MM.1S (cell line): ENCODE data around the gene C1orf185.

Experiments used
- DNase-seq: peaks from one replicate; pipeline ENCODE4 v3.0.0-alpha.2; 2015
- H2AFZ ChIP-seq: fragments of 300-600 bp; sonication (generic); 2 replicates; pipeline ENCODE4 v1.6.0; 2016; ENCODE audit warnings: antibody characterized with exemption, low read length
- H3F3A ChIP-seq: fragments of 300-600 bp; sonication (generic); 2 replicates; pipeline ENCODE4 v1.6.1; 2016; ENCODE audit warnings: mild to moderate bottlenecking, antibody characterized with exemption, low read length, moderate library complexity, mixed read lengths; ENCODE audit not compliant: insufficient read depth
- H3K27ac ChIP-seq: fragments of 300-600 bp; sonication (generic); 2 replicates; pipeline ENCODE4 v1.5.1; 2016; ENCODE audit warnings: mild to moderate bottlenecking, low read length
- H3K27me3 ChIP-seq: fragments of 300-600 bp; sonication (generic); replicated peaks from 2 replicates; pipeline ENCODE4 v1.6.0; 2016; ENCODE audit warnings: low read length; ENCODE audit not compliant: insufficient read depth
- H3K36me3 ChIP-seq: fragments of 300-600 bp; sonication (generic); replicated peaks from 2 replicates; pipeline ENCODE4 v1.6.1; 2016; ENCODE audit warnings: mild to moderate bottlenecking, low read length, mixed read lengths; ENCODE audit not compliant: insufficient read depth
- H3K4me1 ChIP-seq: fragments of 300-600 bp; sonication (generic); 2 replicates; pipeline ENCODE4 v1.6.1; 2016; ENCODE audit warnings: low read length, mixed read lengths
- H3K4me2 ChIP-seq: fragments of 300-600 bp; sonication (generic); 2 replicates; pipeline ENCODE4 v1.6.0; 2016; ENCODE audit warnings: low read depth, low read length
- H3K4me3 ChIP-seq: fragments of 300-600 bp; sonication (generic); 2 replicates; pipeline ENCODE4 v1.5.1; 2016; ENCODE audit warnings: low read length, mixed read lengths
- H3K79me2 ChIP-seq: fragments of 300-600 bp; sonication (generic); 2 replicates; pipeline ENCODE4 v1.6.1; 2016; ENCODE audit warnings: mixed run types, low read length, mixed read lengths
- H3K9ac ChIP-seq: fragments of 300-600 bp; sonication (generic); 2 replicates; pipeline ENCODE4 v1.6.1; 2016; ENCODE audit warnings: low read length, mixed read lengths
- H3K9me2 ChIP-seq: fragments of 300-600 bp; sonication (generic); replicated peaks from 2 replicates; pipeline ENCODE4 v1.6.1; 2016; ENCODE audit warnings: mild to moderate bottlenecking, low read length, mixed read lengths; ENCODE audit not compliant: insufficient read depth
- H3K9me3 ChIP-seq: fragments of 300-600 bp; sonication (generic); replicated peaks from 2 replicates; pipeline ENCODE4 v1.6.1; 2016; ENCODE audit warnings: mild to moderate bottlenecking, low read length, mixed read lengths; ENCODE audit not compliant: insufficient read depth
- H4K20me1 ChIP-seq: fragments of 300-600 bp; sonication (generic); 2 replicates; pipeline ENCODE4 v1.6.1; 2016; ENCODE audit warnings: mild to moderate bottlenecking, low read length, moderate library complexity, mixed read lengths; ENCODE audit not compliant: insufficient read depth
- EZH2 ChIP-seq: fragments of 300-600 bp; sonication (generic); optimal IDR thresholded peaks from 2 replicates; pipeline ENCODE3; 2017; ENCODE audit warnings: low read depth, mild to moderate bottlenecking, antibody characterized with exemption, low read length, mixed read lengths
- EZH2phosphoT487 ChIP-seq: fragments of 300-600 bp; sonication (generic); IDR thresholded peaks from 2 replicates; pipeline ENCODE4 v1.6.1; 2018; ENCODE audit warnings: antibody characterized with exemption, low read length
- TF ChIP-seq, protein P1 (sequence below): fragments of 300-600 bp; sonication (generic); IDR thresholded peaks from 2 replicates; pipeline ENCODE4 v1.5.1; 2016; ENCODE audit warnings: antibody characterized with exemption, low read length, mixed read lengths

Gene C1orf185

DNA sequence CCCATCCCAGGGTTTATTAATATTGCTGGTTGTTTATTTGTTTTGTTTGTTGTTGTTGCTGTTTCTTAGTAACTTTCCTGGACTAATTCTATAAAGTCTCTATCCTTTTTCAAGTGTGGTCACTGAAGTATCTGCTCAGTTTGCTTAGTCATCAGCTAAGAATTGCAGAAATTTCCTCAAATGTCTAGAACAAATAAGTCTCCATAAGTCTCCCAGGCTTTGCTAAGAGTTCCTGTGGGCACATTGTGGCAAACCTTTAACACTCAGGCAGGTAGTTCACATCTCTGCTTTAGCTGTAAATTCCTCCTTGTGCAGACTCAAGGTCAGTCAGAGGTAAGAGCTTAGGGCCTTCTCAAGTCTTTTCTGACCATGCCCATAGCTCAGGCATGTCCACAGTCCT is 38.9 kb upstream of the C1orf185 start:
- Histone ChIP-seq H4K20me1 (no peaks in the 10 kb centered on the region), H3K4me2 (no peak overlapping the region), H3K27ac (no peak overlapping the region), H3K36me3 (no peaks in the 10 kb centered on the region), H3K9me3 (no peaks in the 10 kb centered on the region), H2AFZ (no peak overlapping the region), H3K4me1 (no peaks in the 10 kb centered on the region), H3K79me2 (no peaks in the 10 kb centered on the region), H3K4me3 (no peak overlapping the region), H3K9me2 (no peaks in the 10 kb centered on the region), H3K27me3 (no peaks in the 10 kb centered on the region), H3K9ac (no peak overlapping the region), H3F3A (no peaks in the 10 kb centered on the region)
- TF ChIP-seq EZH2 (no peak), EZH2phosphoT487 (no peak)
- TF ChIP-seq, protein P1, sequence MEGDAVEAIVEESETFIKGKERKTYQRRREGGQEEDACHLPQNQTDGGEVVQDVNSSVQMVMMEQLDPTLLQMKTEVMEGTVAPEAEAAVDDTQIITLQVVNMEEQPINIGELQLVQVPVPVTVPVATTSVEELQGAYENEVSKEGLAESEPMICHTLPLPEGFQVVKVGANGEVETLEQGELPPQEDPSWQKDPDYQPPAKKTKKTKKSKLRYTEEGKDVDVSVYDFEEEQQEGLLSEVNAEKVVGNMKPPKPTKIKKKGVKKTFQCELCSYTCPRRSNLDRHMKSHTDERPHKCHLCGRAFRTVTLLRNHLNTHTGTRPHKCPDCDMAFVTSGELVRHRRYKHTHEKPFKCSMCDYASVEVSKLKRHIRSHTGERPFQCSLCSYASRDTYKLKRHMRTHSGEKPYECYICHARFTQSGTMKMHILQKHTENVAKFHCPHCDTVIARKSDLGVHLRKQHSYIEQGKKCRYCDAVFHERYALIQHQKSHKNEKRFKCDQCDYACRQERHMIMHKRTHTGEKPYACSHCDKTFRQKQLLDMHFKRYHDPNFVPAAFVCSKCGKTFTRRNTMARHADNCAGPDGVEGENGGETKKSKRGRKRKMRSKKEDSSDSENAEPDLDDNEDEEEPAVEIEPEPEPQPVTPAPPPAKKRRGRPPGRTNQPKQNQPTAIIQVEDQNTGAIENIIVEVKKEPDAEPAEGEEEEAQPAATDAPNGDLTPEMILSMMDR: no peak
- no peak for DNase-seq

DNA sequence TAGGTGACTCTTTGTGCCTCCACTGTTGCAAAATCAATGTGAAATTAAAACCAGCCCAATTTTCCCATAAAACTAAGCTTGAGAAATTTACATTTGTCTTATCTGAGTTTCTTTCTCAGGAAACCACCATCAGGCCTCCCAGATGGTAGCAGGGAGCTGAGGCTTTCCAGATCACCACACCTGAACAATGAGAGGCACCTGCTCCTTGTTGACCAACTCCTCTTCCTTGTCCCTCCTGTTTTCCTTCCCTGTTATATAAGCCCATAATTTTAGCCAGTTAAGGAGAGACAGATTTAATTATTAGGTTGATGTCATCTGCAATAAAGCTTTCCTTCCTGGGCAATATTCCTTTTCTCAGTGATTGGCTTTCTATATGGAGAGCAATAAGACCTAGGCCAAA is 32.0 kb upstream of the C1orf185 start:
- no peak for DNase-seq
- H3K79me2 ChIP-seq: no peaks in the 10 kb centered on the region
- no peaks in the 10 kb centered on the region for H3K27me3 ChIP-seq
- H3K4me2 ChIP-seq: no peak overlapping the region
- H3K27ac ChIP-seq: no peak overlapping the region
- H3F3A ChIP-seq: no peaks in the 10 kb centered on the region
- TF ChIP-seq, protein P1: no peak
- TF ChIP-seq EZH2 (no peak), EZH2phosphoT487 (no peak)
- no peaks in the 10 kb centered on the region for H4K20me1 ChIP-seq
- no peak overlapping the region for H3K4me3 ChIP-seq
- no peaks in the 10 kb centered on the region for H3K4me1 ChIP-seq
- no peak overlapping the region for H2AFZ ChIP-seq
- H3K36me3 ChIP-seq: no peaks in the 10 kb centered on the region
- H3K9ac ChIP-seq: no peak overlapping the region
- no peaks in the 10 kb centered on the region for H3K9me3 ChIP-seq
- H3K9me2 ChIP-seq: no peaks in the 10 kb centered on the region

DNA sequence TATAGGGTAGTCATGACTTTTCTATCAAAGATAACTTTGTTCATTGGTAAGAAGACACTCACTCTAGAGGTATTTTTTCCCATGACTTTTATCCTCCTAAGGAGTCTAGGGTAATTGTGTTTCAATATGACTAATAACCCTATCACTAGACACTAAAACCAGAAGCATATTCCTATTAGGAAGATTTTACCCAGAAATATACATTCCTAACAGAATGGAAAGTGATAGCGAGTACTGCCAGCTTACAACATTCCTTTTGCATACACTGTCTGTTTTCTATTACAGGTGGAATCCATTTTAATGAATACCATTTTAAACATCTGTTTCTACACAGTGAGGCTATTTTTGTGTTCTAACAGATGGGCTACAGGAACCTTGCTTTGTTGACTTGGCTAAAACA is 31.4 kb upstream of the C1orf185 start:
- Histone ChIP-seq H3K9me2 (no peaks in the 10 kb centered on the region), H2AFZ (no peak overlapping the region), H3K27me3 (no peaks in the 10 kb centered on the region), H3K4me1 (no peaks in the 10 kb centered on the region), H3K36me3 (no peaks in the 10 kb centered on the region), H4K20me1 (no peaks in the 10 kb centered on the region), H3F3A (no peaks in the 10 kb centered on the region), H3K4me2 (no peak overlapping the region), H3K9ac (no peak overlapping the region), H3K4me3 (no peak overlapping the region), H3K27ac (no peak overlapping the region), H3K79me2 (no peaks in the 10 kb centered on the region), H3K9me3 (no peaks in the 10 kb centered on the region)
- no peak for TF ChIP-seq EZH2
- TF ChIP-seq EZH2phosphoT487: no peak
- TF ChIP-seq, protein P1: no peak
- no peak for DNase-seq
